ENCODE measurements around the gene CFAP54.

- no peak for TF ChIP-seq CTCF (IDR thresholded peaks at IDR 0.05)
- TF ChIP-seq POLR2A (IDR thresholded peaks at IDR 0.05) = no peak
- TF ChIP-seq POLR2AphosphoS5 (IDR thresholded peaks at IDR 0.05) = no peak
- no peak for TF ChIP-seq EP300 (IDR thresholded peaks at IDR 0.05)
Measured at GRCh38 chr12:96811083-96811482, 321.7 kb downstream of the CFAP54 start.

Measured in upper lobe of left lung (tissue), 4 donors.